NCI-H510A treated with DMSO at 0.1 percent for 48 hours (cell line): ENCODE measurements around the gene LRP5.

ENCODE experiments used
- DNase-seq: peaks from one replicate; lab custom pipeline; 2025; lab: John Stamatoyannopoulos, UW

The LRP5 gene

GRCh38 chr11:68309621-68310185 is 2.7 kb upstream of the LRP5 start:
- DNase-seq: peak; percentile 24

GRCh38 chr11:68311160-68312116 is 953 bp upstream of the LRP5 start:
- DNase-seq: no peak

- no peak for DNase-seq
Measured at GRCh38 chr11:68312780-68313573, 586 bp downstream of the LRP5 start.

GRCh38 chr11:68313574-68314202 is 1.3 kb downstream of the LRP5 start:
- peak; percentile 36 for DNase-seq

- peak; percentile 22 for DNase-seq
Measured at GRCh38 chr11:68314203-68315170, 2.1 kb downstream of the LRP5 start.

- peak; percentile 69 for DNase-seq
Measured at GRCh38 chr11:68315171-68315920, 3.0 kb downstream of the LRP5 start.

GRCh38 chr11:68317147-68317785 is 4.9 kb downstream of the LRP5 start:
- DNase-seq: no peak

- peak; percentile 46 for DNase-seq
Measured at GRCh38 chr11:68321293-68322051, 9.1 kb downstream of the LRP5 start.

- DNase-seq: no peak
Measured at GRCh38 chr11:68322052-68322430, 9.7 kb downstream of the LRP5 start.

- DNase-seq: no peak
Measured at GRCh38 chr11:68324241-68324640, 11.8 kb downstream of the LRP5 start.

GRCh38 chr11:68324695-68325094 is 12.3 kb downstream of the LRP5 start:
- no peak for DNase-seq

- no peak for DNase-seq
Measured at GRCh38 chr11:68325183-68325906, 13.0 kb downstream of the LRP5 start.

- no peak for DNase-seq
Measured at GRCh38 chr11:68325907-68326220, 13.5 kb downstream of the LRP5 start.

- DNase-seq: no peak
Measured at GRCh38 chr11:68326334-68327215, 14.2 kb downstream of the LRP5 start.

- no peak for DNase-seq
Measured at GRCh38 chr11:68327586-68328370, 15.4 kb downstream of the LRP5 start.

GRCh38 chr11:68328374-68329091 is 16.1 kb downstream of the LRP5 start:
- no peak for DNase-seq
